Measurements from ENCODE around the gene CTSE.

Gene CTSE

DNA sequence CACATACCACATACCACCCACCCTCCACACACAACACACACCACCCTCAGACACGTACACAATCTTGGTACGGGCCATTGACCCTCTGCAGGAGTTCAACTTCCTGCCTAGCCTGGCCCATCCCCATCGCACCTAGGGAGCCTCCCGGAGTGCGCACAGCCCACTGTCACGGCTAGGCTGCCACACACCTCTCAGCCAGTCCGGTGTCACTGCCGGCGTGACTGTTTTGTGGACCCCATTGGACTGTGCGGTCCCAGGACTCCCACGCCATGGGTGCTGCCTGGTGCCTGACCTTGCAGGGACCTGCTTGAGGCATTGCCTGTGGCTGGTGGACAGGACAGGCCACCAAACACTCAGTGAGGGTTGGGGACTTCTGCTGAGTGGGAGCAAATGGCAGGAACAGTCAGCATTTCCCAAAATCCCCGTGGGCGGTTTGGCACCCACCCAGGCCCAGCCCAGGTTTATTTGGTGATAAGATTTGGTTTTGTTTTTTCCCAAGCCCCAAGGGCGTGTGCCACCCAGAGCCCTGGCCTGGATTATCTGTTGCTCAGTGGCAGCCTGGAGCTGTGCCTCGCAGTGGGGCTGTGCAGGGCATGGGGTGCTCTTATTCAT, 48.2 kb downstream of the CTSE start:
- no peaks in the 10 kb centered on the region for H3K4me1 ChIP-seq (ENCODE audit: control insufficient read depth in 1 of 2, insufficient read depth in 2 of 2, low read length in 2 of 2)
- no peaks in the 10 kb centered on the region for H3K27me3 ChIP-seq (ENCODE audit: low read depth, low read length)
- no peaks in the 10 kb centered on the region for H3K9me3 ChIP-seq (ENCODE audit: control insufficient read depth in 1 of 2, low read length in 2 of 2)
- H3K4me3 ChIP-seq (ENCODE audit: low read depth in 1 of 2, low read length in 2 of 2): no peak overlapping the region
- H3K36me3 ChIP-seq (ENCODE audit: control insufficient read depth in 1 of 2, insufficient read depth in 2 of 2, low read length in 2 of 2): no peaks in the 10 kb centered on the region
- no peak overlapping the region for H3K27ac ChIP-seq (ENCODE audit: low read length)

- Histone ChIP-seq H3K9me3 (ENCODE audit: control insufficient read depth in 1 of 2, low read length in 2 of 2) (no peaks in the 10 kb centered on the region), H3K4me3 (ENCODE audit: low read depth in 1 of 2, low read length in 2 of 2) (no peak overlapping the region), H3K27me3 (ENCODE audit: low read depth, low read length) (no peaks in the 10 kb centered on the region), H3K4me1 (ENCODE audit: control insufficient read depth in 1 of 2, insufficient read depth in 2 of 2, low read length in 2 of 2) (no peaks in the 10 kb centered on the region), H3K36me3 (ENCODE audit: control insufficient read depth in 1 of 2, insufficient read depth in 2 of 2, low read length in 2 of 2) (no peaks in the 10 kb centered on the region), H3K27ac (ENCODE audit: low read length) (no peak overlapping the region)
These were observed 49.0 kb downstream of the CTSE start for GRCh38 chr1:205974712-205975111.

GRCh38 chr1:205973377-205974232, 50.1 kb downstream of the CTSE start:
- no peaks in the 10 kb centered on the region for H3K36me3 ChIP-seq (ENCODE audit: control insufficient read depth in 1 of 2, insufficient read depth in 2 of 2, low read length in 2 of 2)
- H3K27ac ChIP-seq (ENCODE audit: low read length): no peak overlapping the region
- no peak overlapping the region for H3K4me3 ChIP-seq (ENCODE audit: low read depth in 1 of 2, low read length in 2 of 2)
- H3K4me1 ChIP-seq (ENCODE audit: control insufficient read depth in 1 of 2, insufficient read depth in 2 of 2, low read length in 2 of 2): no peaks in the 10 kb centered on the region
- H3K27me3 ChIP-seq (ENCODE audit: low read depth, low read length): no peaks in the 10 kb centered on the region
- no peaks in the 10 kb centered on the region for H3K9me3 ChIP-seq (ENCODE audit: control insufficient read depth in 1 of 2, low read length in 2 of 2)

DNA sequence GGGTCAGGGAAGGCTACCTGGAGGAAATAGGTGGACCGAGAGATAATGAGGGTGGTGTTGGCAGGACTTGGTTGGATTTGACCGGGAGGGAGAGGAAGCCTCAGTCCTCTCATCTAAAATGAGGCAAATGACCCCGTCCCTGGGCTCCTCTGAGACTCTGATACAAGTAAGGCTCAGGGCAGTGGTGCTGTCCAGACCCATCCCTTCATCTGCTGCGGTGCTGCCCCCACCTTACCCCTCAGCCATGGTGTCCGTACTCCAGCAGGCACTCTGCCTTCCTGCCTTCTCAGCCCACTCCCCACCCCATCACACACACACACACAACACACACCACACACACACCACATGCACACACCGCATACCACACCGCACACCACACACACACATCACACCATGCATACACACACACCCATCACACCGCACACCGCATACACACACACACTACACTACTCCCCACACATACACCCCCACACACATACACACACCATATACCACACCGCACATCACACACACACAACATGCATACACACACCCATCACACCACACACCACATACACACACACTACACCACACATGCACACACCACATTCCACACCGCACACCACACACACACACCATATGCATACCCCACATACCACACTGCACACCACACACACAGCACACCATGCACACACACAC, 51.1 kb downstream of the CTSE start:
- no peaks in the 10 kb centered on the region for H3K9me3 ChIP-seq (ENCODE audit: control insufficient read depth in 1 of 2, low read length in 2 of 2)
- H3K27ac ChIP-seq (ENCODE audit: low read length): no peak overlapping the region

DNA sequence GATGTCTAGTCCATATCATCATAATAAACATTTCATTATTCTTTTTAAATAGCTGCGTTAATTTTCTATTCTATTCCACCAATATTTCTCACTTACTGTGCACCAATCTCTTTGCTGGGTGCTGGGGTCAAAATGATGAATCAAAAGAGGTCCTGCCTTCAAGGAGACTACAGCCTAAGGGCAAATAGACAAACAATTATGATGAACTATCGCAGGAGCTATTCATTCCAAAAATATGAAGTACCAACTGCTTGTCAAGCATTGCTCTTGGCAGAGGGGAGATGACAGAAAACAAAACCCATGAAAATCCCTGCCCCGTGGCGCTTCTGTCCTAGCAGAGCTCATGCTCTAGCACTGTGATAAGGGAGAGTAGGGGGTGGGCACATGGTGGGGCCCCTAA, 51.6 kb downstream of the CTSE start:
- Histone ChIP-seq H3K27me3 (ENCODE audit: low read depth, low read length) (no peaks in the 10 kb centered on the region), H3K4me3 (ENCODE audit: low read depth in 1 of 2, low read length in 2 of 2) (no peak overlapping the region), H3K27ac (ENCODE audit: low read length) (no peak overlapping the region), H3K9me3 (ENCODE audit: control insufficient read depth in 1 of 2, low read length in 2 of 2) (no peaks in the 10 kb centered on the region), H3K4me1 (ENCODE audit: control insufficient read depth in 1 of 2, insufficient read depth in 2 of 2, low read length in 2 of 2) (no peaks in the 10 kb centered on the region), H3K36me3 (ENCODE audit: control insufficient read depth in 1 of 2, insufficient read depth in 2 of 2, low read length in 2 of 2) (no peaks in the 10 kb centered on the region)

More for the DNA sequence above, 51.1 kb downstream of the CTSE start:
- H3K27me3 ChIP-seq (ENCODE audit: low read depth, low read length): no peaks in the 10 kb centered on the region
- H3K4me1 ChIP-seq (ENCODE audit: control insufficient read depth in 1 of 2, insufficient read depth in 2 of 2, low read length in 2 of 2): no peaks in the 10 kb centered on the region
- H3K4me3 ChIP-seq (ENCODE audit: low read depth in 1 of 2, low read length in 2 of 2): no peak overlapping the region
- no peaks in the 10 kb centered on the region for H3K36me3 ChIP-seq (ENCODE audit: control insufficient read depth in 1 of 2, insufficient read depth in 2 of 2, low read length in 2 of 2)

DNA sequence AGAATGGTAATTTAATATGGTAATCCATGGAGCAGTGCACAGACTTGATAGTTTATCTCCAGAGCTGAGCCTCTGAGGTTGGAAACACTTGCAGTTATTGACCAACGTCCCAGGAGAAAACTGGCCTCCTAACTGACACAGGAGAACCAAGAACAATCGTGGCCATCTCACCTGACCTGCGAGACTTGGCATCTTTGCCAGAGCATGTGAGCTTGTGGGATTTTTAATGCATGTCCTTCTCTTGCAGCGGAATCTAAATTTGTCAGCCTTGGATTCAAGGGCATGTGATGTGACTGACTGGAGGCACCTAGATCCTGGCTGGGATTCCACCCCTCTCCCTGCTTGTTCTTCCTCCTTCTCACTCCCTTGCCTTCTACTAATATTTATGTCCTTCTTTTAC, 52.6 kb downstream of the CTSE start:
- H3K4me3 ChIP-seq (ENCODE audit: low read depth in 1 of 2, low read length in 2 of 2): no peak overlapping the region
- H3K4me1 ChIP-seq (ENCODE audit: control insufficient read depth in 1 of 2, insufficient read depth in 2 of 2, low read length in 2 of 2): no peaks in the 10 kb centered on the region
- no peak overlapping the region for H3K27ac ChIP-seq (ENCODE audit: low read length)
- H3K36me3 ChIP-seq (ENCODE audit: control insufficient read depth in 1 of 2, insufficient read depth in 2 of 2, low read length in 2 of 2): no peaks in the 10 kb centered on the region
- no peaks in the 10 kb centered on the region for H3K9me3 ChIP-seq (ENCODE audit: control insufficient read depth in 1 of 2, low read length in 2 of 2)
- H3K27me3 ChIP-seq (ENCODE audit: low read depth, low read length): no peaks in the 10 kb centered on the region

DNA sequence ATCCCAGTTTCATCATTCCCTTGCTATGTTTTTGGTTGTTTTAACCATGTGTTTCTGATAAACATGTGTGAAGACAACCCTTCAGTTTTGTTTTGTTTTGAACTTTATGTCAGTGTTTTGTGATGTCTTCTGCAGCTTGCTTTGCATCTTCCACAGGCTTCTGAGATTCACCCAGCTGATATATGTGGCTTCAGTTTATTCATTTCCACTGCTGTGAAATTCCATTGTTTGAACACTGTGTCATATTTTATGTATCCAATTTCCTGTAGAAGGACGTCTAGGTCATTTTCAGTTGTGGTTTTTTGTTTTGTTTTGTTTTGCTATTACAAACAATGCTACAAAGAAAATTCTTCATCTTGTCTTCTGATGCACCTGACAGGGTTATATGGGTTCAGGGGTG, 53.2 kb downstream of the CTSE start:
- Histone ChIP-seq H3K4me3 (ENCODE audit: low read depth in 1 of 2, low read length in 2 of 2) (no peak overlapping the region), H3K9me3 (ENCODE audit: control insufficient read depth in 1 of 2, low read length in 2 of 2) (no peaks in the 10 kb centered on the region), H3K4me1 (ENCODE audit: control insufficient read depth in 1 of 2, insufficient read depth in 2 of 2, low read length in 2 of 2) (no peaks in the 10 kb centered on the region), H3K27ac (ENCODE audit: low read length) (no peak overlapping the region), H3K27me3 (ENCODE audit: low read depth, low read length) (no peaks in the 10 kb centered on the region), H3K36me3 (ENCODE audit: control insufficient read depth in 1 of 2, insufficient read depth in 2 of 2, low read length in 2 of 2) (no peaks in the 10 kb centered on the region)

DNA sequence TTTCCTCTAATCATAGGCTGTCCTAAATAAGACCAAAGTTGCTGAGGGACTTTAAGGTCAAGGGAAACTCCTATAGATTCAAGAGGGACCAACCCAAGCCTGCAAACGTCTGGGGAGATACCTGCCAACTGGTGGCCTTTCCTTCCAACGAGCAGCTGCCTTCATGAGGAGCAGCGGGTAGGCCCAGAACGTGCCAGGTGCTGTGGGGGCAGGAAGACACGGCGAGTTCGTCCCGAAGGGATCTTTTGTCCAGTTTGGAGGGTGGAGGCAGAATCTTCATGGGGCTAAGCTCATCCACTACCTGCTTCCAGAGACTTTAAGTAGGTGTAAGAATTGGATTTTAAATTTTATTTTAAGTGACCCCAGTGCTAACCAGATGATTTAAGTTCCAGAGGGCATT, 54.5 kb downstream of the CTSE start:
- Histone ChIP-seq H3K9me3 (ENCODE audit: control insufficient read depth in 1 of 2, low read length in 2 of 2) (no peaks in the 10 kb centered on the region), H3K4me3 (ENCODE audit: low read depth in 1 of 2, low read length in 2 of 2) (no peak overlapping the region), H3K36me3 (ENCODE audit: control insufficient read depth in 1 of 2, insufficient read depth in 2 of 2, low read length in 2 of 2) (no peaks in the 10 kb centered on the region), H3K4me1 (ENCODE audit: control insufficient read depth in 1 of 2, insufficient read depth in 2 of 2, low read length in 2 of 2) (no peaks in the 10 kb centered on the region), H3K27me3 (ENCODE audit: low read depth, low read length) (no peaks in the 10 kb centered on the region), H3K27ac (ENCODE audit: low read length) (no peak overlapping the region)

- no peaks in the 10 kb centered on the region for H3K27me3 ChIP-seq (ENCODE audit: low read depth, low read length)
These were observed 56.0 kb downstream of the CTSE start for GRCh38 chr1:205967554-205968335.

DNA sequence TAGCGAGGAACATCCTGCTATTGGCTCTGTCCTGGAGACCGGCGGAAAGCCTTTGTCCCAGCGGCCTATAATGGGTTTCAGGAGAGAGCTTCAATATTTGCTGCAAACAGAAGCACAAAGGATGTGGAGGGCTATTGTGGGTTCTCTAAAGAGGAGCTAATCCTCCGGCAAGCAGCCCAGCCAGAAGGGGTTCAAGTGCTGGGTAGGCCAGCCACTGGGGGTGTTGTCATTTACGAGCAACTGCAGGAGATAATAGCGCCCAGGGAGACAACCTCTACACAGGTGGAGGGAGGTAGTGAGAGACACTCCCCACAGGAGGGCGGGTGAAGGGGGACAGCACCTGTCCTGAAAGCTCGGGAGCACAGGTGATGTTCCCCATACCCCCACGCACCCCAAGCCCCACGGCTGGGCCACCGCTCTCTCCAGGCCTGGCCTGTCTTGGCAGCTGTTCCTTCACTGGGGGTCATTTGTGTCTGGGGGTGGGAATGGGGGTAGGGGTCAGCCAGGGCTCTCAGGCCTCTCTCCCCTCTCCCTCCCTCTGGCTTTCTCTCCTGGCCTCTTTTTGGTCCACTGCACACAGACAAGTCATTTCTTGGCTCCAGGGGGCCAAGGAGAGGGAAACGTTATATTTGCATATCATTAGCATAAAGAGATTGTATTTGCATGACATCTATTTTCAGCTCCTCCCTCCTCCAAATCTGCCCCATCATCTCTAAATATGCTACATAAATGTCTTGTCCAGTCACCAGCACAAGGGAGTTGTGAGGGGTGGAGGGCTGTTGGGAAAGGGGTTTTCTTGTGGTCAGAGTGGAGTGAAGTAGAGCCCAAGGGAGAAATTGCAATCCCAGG, 58.4 kb downstream of the CTSE start:
- Histone ChIP-seq H3K27me3 (ENCODE audit: low read depth, low read length) (no peaks in the 10 kb centered on the region), H3K4me1 (ENCODE audit: control insufficient read depth in 1 of 2, insufficient read depth in 2 of 2, low read length in 2 of 2) (peaks cover 0 to 8% of the 10 kb centered on the region in 2 donors), H3K9me3 (ENCODE audit: control insufficient read depth in 1 of 2, low read length in 2 of 2) (no peaks in the 10 kb centered on the region), H3K27ac (ENCODE audit: low read length) (no peak overlapping the region), H3K4me3 (ENCODE audit: low read depth in 1 of 2, low read length in 2 of 2) (no peak overlapping the region), H3K36me3 (ENCODE audit: control insufficient read depth in 1 of 2, insufficient read depth in 2 of 2, low read length in 2 of 2) (no peaks in the 10 kb centered on the region)

More at GRCh38 chr1:205967554-205968335, 56.0 kb downstream of the CTSE start:
- Histone ChIP-seq H3K4me3 (ENCODE audit: low read depth in 1 of 2, low read length in 2 of 2) (no peak overlapping the region), H3K9me3 (ENCODE audit: control insufficient read depth in 1 of 2, low read length in 2 of 2) (no peaks in the 10 kb centered on the region), H3K27ac (ENCODE audit: low read length) (no peak overlapping the region), H3K36me3 (ENCODE audit: control insufficient read depth in 1 of 2, insufficient read depth in 2 of 2, low read length in 2 of 2) (no peaks in the 10 kb centered on the region), H3K4me1 (ENCODE audit: control insufficient read depth in 1 of 2, insufficient read depth in 2 of 2, low read length in 2 of 2) (no peaks in the 10 kb centered on the region)

Data from muscle layer of duodenum (tissue), 2 donors.